Testis (tissue), 3 donors: Measurements from ENCODE around the gene POC1B. TPM values are rescaled to one million over a fixed set of nuclear protein-coding genes. Genes with fewer than 3 reads are reported as not detected.
A peak's percentile ranks its signal among the peaks of the same experiment; 100 is the strongest.

Experiments
- DNase-seq: peaks from one replicate; pipeline ENCODE4 v3.0.0-alpha.2; 2019
- H3K27ac ChIP-seq, 2 donors: fragments of 200-600 bp; sonication (generic); one replicate each; pipeline ENCODE4 v1.5.1; 2019
- H3K27me3 ChIP-seq: fragments of 200-600 bp; sonication (generic); one replicate; pipeline ENCODE4 v1.5.1; 2019
- H3K36me3 ChIP-seq: fragments of 200-600 bp; sonication (generic); one replicate; pipeline ENCODE4 v1.5.1; 2017; ENCODE audit warnings: low read depth; ENCODE audit errors: missing control alignments
- H3K4me1 ChIP-seq: fragments of 200-600 bp; sonication (generic); one replicate; pipeline ENCODE4 v1.5.1; 2019
- H3K4me3 ChIP-seq, 2 donors: fragments of 200-600 bp; sonication (generic); one replicate each; pipeline ENCODE4 v1.5.1; 2017 to 2019
- H3K9me3 ChIP-seq: fragments of 200-600 bp; sonication (generic); one replicate; pipeline ENCODE4 v1.5.1; 2017
- POLR2A ChIP-seq: fragments of 450-650 bp; IDR thresholded peaks from one replicate; pipeline ENCODE4 v1.6.1; 2017; ENCODE audit warnings: antibody characterized with exemption, mild to moderate bottlenecking, moderate library complexity
- WGBS, 2 donors: methylation state at CpG; one replicate each; pipeline ENCODE4 v1.1.5; 2018; 5-methylcytosine and 5-hydroxymethylcytosine counted together
- intact Hi-C: fragments of 100-400 bp; cut with DNase I; formaldehyde crosslinking; loops from one replicate; pipeline ENCODE4 v1.15.1; 2023; ENCODE audit warnings: low total_unique reads
- polyA plus RNA-seq: library from polyadenylated mRNA; stranded (reverse); fragments of 350-450 nt; fragmentation: Illumina TruSeq; extraction: RNeasy Lipid Tissue Mini Kit (QIAGEN cat#74804); gene quantifications from one replicate; pipeline ENCODE4 v1.2.3, GENCODE V29; 2014; ENCODE audit warnings: low read depth, low replicate concordance; ENCODE audit not compliant: insufficient read depth
- total RNA-seq, 2 donors: library from RNA; depleted of rRNA; stranded (reverse); fragments of >200 nt; gene quantifications; one replicate each; pipeline ENCODE4 v1.2.3, GENCODE V29; 2016
- TF ChIP-seq, protein P1 (sequence below), 3 experiments: fragments of 450-650 bp in 2 of 3; fragments of 200-600 bp in 1 of 3; sonication (generic) in 1 of 3; IDR thresholded peaks; one replicate each; pipeline ENCODE4 v1.5.1; 2016 to 2019; ENCODE audit warnings: antibody characterized with exemption in 3 of 3, mild to moderate bottlenecking in 2 of 3, moderate library complexity in 1 of 3

POC1B gene
- total and polyA plus RNA-seq, 3 donors from 2014 or later, result 16.8 to 30.2 (median 21.3) TPM

- no peak for DNase-seq
- 58 to 62% methylated on average over 3 of the region's 3 CpGs for WGBS, 2 donors
Measured at GRCh38 chr12:89540586-89540985, 14.7 kb upstream of the POC1B start.

GRCh38 chr12:89539426-89540223 lies 13.8 kb upstream of the POC1B start:
- Histone ChIP-seq H3K36me3 (no peaks in the 10 kb centered on the region), H3K27me3 (no peaks in the 10 kb centered on the region), H3K4me3 (no peak overlapping the region), H3K9me3 (no peaks in the 10 kb centered on the region), H3K4me1 (peaks cover 11% of the 10 kb centered on the region), H3K27ac (no peak overlapping the region)
- no peak for DNase-seq
- TF ChIP-seq POLR2A, result no peak
- intact Hi-C loops, result no loop called here
- WGBS, 2 donors, result 85 to 89% methylated on average over 5 of the region's 5 CpGs

More at GRCh38 chr12:89540586-89540985, 14.7 kb upstream of the POC1B start:
- TF ChIP-seq, protein P1, sequence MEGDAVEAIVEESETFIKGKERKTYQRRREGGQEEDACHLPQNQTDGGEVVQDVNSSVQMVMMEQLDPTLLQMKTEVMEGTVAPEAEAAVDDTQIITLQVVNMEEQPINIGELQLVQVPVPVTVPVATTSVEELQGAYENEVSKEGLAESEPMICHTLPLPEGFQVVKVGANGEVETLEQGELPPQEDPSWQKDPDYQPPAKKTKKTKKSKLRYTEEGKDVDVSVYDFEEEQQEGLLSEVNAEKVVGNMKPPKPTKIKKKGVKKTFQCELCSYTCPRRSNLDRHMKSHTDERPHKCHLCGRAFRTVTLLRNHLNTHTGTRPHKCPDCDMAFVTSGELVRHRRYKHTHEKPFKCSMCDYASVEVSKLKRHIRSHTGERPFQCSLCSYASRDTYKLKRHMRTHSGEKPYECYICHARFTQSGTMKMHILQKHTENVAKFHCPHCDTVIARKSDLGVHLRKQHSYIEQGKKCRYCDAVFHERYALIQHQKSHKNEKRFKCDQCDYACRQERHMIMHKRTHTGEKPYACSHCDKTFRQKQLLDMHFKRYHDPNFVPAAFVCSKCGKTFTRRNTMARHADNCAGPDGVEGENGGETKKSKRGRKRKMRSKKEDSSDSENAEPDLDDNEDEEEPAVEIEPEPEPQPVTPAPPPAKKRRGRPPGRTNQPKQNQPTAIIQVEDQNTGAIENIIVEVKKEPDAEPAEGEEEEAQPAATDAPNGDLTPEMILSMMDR (IDR thresholded peaks at IDR 0.05), result no peak
- TF ChIP-seq POLR2A, result no peak
- H3K27ac ChIP-seq, result no peak overlapping the region
- H3K27me3 ChIP-seq, result no peaks in the 10 kb centered on the region
- H3K4me3 ChIP-seq, result no peak overlapping the region
- peaks cover 15% of the 10 kb centered on the region for H3K4me1 ChIP-seq
- H3K9me3 ChIP-seq, result no peaks in the 10 kb centered on the region
- intact Hi-C loops, result no loop called here
- no peaks in the 10 kb centered on the region for H3K36me3 ChIP-seq

DNA sequence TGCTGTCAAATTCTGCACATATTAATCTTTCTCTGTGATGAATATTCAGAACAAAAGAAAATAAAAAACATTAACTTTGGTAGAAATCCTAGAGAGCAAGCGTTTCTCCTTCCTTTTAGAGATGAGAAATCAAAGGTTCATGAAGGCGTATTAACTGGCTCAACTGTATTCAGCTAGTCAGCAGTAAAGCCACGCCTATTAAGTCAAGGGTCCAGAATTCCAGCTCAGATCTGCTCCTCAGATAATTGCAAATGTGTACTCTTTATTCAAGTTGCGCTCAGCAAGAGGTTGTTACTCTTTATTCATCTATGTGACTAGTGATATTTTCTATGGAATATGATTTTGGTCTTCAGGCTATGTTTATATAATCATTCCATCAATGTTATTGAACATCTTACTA lies 13.1 kb upstream of the POC1B start:
- no peak for DNase-seq
- Histone ChIP-seq H3K4me1 (peaks cover 9% of the 10 kb centered on the region), H3K27ac (no peak overlapping the region), H3K27me3 (no peaks in the 10 kb centered on the region), H3K9me3 (no peaks in the 10 kb centered on the region), H3K4me3 (no peak overlapping the region), H3K36me3 (no peaks in the 10 kb centered on the region)
- 94 to 95% methylated on average over 4 of the region's 4 CpGs for WGBS, 2 donors
- intact Hi-C loops, result no loop called here
- no peak for TF ChIP-seq POLR2A
- TF ChIP-seq, protein P1 (IDR thresholded peaks at IDR 0.05), result no peak

DNA sequence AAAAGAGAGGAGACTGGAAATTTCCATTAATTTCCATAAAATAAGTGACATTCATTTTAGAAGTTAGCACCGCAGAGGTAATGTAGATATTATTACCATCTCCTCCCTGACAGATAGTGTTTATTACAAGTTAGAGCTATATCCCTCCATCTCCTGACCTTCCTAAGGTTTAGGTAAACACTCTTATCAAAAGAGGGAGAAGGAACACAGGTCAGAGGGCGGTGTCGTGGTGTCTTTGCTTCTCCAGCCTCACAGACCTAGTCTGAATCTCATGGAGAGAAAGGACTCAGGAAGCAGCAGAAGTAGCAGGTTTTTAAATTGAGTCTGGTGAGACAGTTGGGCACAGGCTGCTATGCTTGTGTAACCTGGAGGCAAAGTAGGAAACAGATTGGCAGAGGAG lies 11.5 kb upstream of the POC1B start:
- DNase-seq, result no peak
- no peak overlapping the region for H3K4me3 ChIP-seq
- H3K36me3 ChIP-seq, result no peaks in the 10 kb centered on the region
- no peaks in the 10 kb centered on the region for H3K9me3 ChIP-seq
- no peak overlapping the region for H3K27ac ChIP-seq
- intact Hi-C loops, result no loop called here
- no peak for TF ChIP-seq POLR2A
- TF ChIP-seq, protein P1 (IDR thresholded peaks at IDR 0.05), result no peak
- H3K27me3 ChIP-seq, result no peaks in the 10 kb centered on the region
- H3K4me1 ChIP-seq, result no peaks in the 10 kb centered on the region
- WGBS, 2 donors, result 91 to 92% methylated on average over 3 of the region's 3 CpGs

- intact Hi-C loops, result loop anchor here (10.0 kb wide), 1 partner anchor 55 kb away; no protein-coding TSS in a partner anchor
- no peak for TF ChIP-seq POLR2A
- TF ChIP-seq, protein P1 (IDR thresholded peaks at IDR 0.05), result peak; percentile 37 to 59 (median 41)
- Histone ChIP-seq H3K27ac (no peak overlapping the region), H3K4me1 (peaks cover 8% of the 10 kb centered on the region), H3K4me3 (no peak overlapping the region), H3K27me3 (no peaks in the 10 kb centered on the region), H3K9me3 (no peaks in the 10 kb centered on the region), H3K36me3 (no peaks in the 10 kb centered on the region)
- DNase-seq, result no peak
- WGBS, 2 donors, result 24 to 40% methylated on average over 1 of the region's 1 CpG
Measured at GRCh38 chr12:89529738-89530137, 3.9 kb upstream of the POC1B start.
